DOHH2 (cell line): ENCODE data around the gene FRG2B.
"Not testable (repeated sequence)": the region's sequence is repeated elsewhere in the genome, so short reads cannot be mapped to it uniquely, and the experiment has no call there.

Experiments
- H3F3A ChIP-seq: fragments of 200-600 bp; sonication (generic), shearing (Covaris generic); 2 replicates; pipeline ENCODE4 v1.6.0; 2016; ENCODE audit warnings: antibody characterized with exemption, mild to moderate bottlenecking; ENCODE audit not compliant: control insufficient read depth, insufficient read depth
- H3K27ac ChIP-seq: fragments of 200-600 bp; sonication (generic); 2 replicates; pipeline ENCODE4 v1.5.1; 2014; ENCODE audit warnings: low read depth, mild to moderate bottlenecking, low read length, moderate library complexity
- H3K27me3 ChIP-seq: fragments of 200-600 bp; sonication (generic); 2 replicates; pipeline ENCODE4 v1.6.1; 2014; ENCODE audit warnings: mild to moderate bottlenecking, low read length, mixed read lengths; ENCODE audit not compliant: control insufficient read depth
- H3K36me3 ChIP-seq: fragments of 200-600 bp; sonication (generic); 2 replicates; pipeline ENCODE4 v1.6.1; 2014; ENCODE audit warnings: mild to moderate bottlenecking, low read length, moderate library complexity, mixed read lengths; ENCODE audit not compliant: control insufficient read depth
- H3K4me1 ChIP-seq: fragments of 200-600 bp; sonication (generic); 2 replicates; pipeline ENCODE4 v1.6.1; 2014; ENCODE audit warnings: mild to moderate bottlenecking, low read length, mixed read lengths; ENCODE audit not compliant: control insufficient read depth
- H3K4me2 ChIP-seq: fragments of 200-600 bp; sonication (generic); 2 replicates; pipeline ENCODE4 v1.6.0; 2014; ENCODE audit warnings: mild to moderate bottlenecking, low read length, moderate library complexity
- H3K4me3 ChIP-seq: fragments of 200-600 bp; sonication (generic); 2 replicates; pipeline ENCODE4 v1.5.1; 2014; ENCODE audit warnings: mild to moderate bottlenecking, low read length, mixed read lengths
- H3K79me2 ChIP-seq: fragments of 200-600 bp; sonication (generic); 2 replicates; pipeline ENCODE4 v1.6.1; 2014; ENCODE audit warnings: mild to moderate bottlenecking, low read length, mixed read lengths; ENCODE audit not compliant: control insufficient read depth
- H3K9me2 ChIP-seq: fragments of 200-600 bp; sonication (generic); replicated peaks from 2 replicates; pipeline ENCODE4 v1.6.1; 2014; ENCODE audit warnings: mild to moderate bottlenecking, low read length, mixed read lengths; ENCODE audit not compliant: control insufficient read depth
- H3K9me3 ChIP-seq: fragments of 200-600 bp; sonication (generic); 2 replicates; pipeline ENCODE4 v1.6.1; 2014; ENCODE audit warnings: antibody characterized with exemption, low read length, mixed read lengths; ENCODE audit not compliant: control insufficient read depth, insufficient read depth
- H4K20me1 ChIP-seq: fragments of 200-600 bp; sonication (generic); 2 replicates; pipeline ENCODE4 v1.6.0; 2014; ENCODE audit warnings: low read depth, mild to moderate bottlenecking, antibody characterized with exemption, low read length, moderate library complexity; ENCODE audit not compliant: control insufficient read depth, insufficient read depth
- TF ChIP-seq, protein P1 (sequence below): fragments of 200-600 bp; sonication (generic); IDR thresholded peaks from one replicate; pipeline ENCODE4 v1.5.1; 2014; ENCODE audit warnings: antibody characterized with exemption, mild to moderate bottlenecking, low read depth, low read length; ENCODE audit not compliant: poor library complexity, severe bottlenecking

Gene FRG2B

GRCh38 chr10:133647075-133647748, 20.6 kb upstream of the FRG2B start:
- not testable (repeated sequence) for H3K9me3 ChIP-seq, H3K4me3 ChIP-seq, H3K4me1 ChIP-seq, H3K27ac ChIP-seq, H3K79me2 ChIP-seq, H3F3A ChIP-seq, H3K4me2 ChIP-seq, H4K20me1 ChIP-seq, H3K36me3 ChIP-seq, H3K9me2 ChIP-seq, H3K27me3 ChIP-seq
- TF ChIP-seq, protein P1, sequence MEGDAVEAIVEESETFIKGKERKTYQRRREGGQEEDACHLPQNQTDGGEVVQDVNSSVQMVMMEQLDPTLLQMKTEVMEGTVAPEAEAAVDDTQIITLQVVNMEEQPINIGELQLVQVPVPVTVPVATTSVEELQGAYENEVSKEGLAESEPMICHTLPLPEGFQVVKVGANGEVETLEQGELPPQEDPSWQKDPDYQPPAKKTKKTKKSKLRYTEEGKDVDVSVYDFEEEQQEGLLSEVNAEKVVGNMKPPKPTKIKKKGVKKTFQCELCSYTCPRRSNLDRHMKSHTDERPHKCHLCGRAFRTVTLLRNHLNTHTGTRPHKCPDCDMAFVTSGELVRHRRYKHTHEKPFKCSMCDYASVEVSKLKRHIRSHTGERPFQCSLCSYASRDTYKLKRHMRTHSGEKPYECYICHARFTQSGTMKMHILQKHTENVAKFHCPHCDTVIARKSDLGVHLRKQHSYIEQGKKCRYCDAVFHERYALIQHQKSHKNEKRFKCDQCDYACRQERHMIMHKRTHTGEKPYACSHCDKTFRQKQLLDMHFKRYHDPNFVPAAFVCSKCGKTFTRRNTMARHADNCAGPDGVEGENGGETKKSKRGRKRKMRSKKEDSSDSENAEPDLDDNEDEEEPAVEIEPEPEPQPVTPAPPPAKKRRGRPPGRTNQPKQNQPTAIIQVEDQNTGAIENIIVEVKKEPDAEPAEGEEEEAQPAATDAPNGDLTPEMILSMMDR: peak; percentile 13

DNA sequence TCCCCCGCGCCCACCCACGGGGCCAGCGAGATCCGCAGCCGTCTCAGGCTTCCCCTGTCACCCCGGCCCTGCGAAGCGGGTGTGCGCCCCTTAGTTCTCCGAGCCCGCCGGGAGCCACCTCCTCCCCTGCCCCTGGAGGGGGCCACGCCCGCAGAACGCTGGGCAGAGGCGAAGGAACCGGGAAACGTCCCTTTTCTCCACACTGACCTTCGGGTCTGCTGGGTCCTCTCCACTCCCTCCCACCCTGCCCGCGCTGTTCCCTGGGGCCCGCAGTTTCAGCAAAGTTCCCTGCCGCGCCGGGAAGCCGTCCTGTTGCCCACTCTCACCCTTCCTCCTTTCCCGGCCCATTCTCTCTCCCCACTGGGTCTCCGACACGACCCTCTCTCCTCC, 11.2 kb upstream of the FRG2B start:
- H4K20me1 ChIP-seq, H3K4me1 ChIP-seq, H3K9me3 ChIP-seq, H3K9me2 ChIP-seq, H3F3A ChIP-seq, H3K4me3 ChIP-seq, H3K36me3 ChIP-seq, H3K27ac ChIP-seq, H3K79me2 ChIP-seq, H3K27me3 ChIP-seq: not testable (repeated sequence)
- peak overlapping the region; percentile 33; the same call in 1 of the 2 replicates for H3K4me2 ChIP-seq

DNA sequence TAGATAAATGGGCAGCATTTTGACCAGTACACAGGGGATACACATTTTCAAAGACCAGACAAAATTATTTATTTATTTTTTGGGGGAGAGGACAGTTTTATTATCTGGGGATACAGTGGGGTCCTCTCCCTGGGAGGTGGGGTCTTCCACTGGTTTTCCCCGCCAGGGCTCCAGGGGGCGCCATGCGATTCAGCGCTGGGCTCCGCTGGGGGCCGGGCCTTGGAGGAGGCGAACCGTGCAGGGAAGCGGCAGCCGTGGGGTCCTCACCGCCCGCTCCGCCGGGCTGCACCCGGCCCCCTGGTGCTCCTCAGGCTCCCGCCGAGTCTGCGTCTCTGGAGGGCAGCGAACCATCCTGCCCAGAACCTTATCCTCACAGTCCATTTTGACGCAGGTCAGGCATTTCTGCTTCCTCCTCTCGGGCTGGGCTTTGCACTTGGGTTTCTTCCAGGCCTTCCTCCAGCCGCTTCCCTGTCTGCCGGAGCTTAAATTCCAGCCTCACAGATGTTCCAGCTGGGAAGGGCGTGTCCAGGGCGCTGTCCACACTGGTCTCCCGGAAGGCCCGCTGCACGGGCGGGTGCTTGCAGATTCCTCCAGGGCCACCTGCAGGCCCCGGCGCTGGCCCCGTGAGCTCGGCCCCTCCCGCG, 10.7 kb upstream of the FRG2B start:
- not testable (repeated sequence) for H3K27me3 ChIP-seq, H3K4me1 ChIP-seq, H3K9me3 ChIP-seq, H3K4me3 ChIP-seq, H3K9me2 ChIP-seq, H3K36me3 ChIP-seq, H3K27ac ChIP-seq, H3K79me2 ChIP-seq, H3F3A ChIP-seq, H4K20me1 ChIP-seq, H3K4me2 ChIP-seq

- not testable (repeated sequence) for H3K9me2 ChIP-seq, H3K4me2 ChIP-seq, H3K9me3 ChIP-seq, H3F3A ChIP-seq, H4K20me1 ChIP-seq, H3K36me3 ChIP-seq, H3K27ac ChIP-seq, H3K4me1 ChIP-seq, H3K27me3 ChIP-seq, H3K4me3 ChIP-seq, H3K79me2 ChIP-seq
These were observed 4.2 kb upstream of the FRG2B start for GRCh38 chr10:133630723-133631249.

GRCh38 chr10:133622544-133622943, 4.1 kb downstream of the FRG2B start:
- H3K79me2 ChIP-seq, H3K36me3 ChIP-seq, H3K27ac ChIP-seq, H4K20me1 ChIP-seq, H3K9me2 ChIP-seq, H3K4me1 ChIP-seq, H3K9me3 ChIP-seq, H3K27me3 ChIP-seq, H3K4me3 ChIP-seq, H3F3A ChIP-seq, H3K4me2 ChIP-seq: not testable (repeated sequence)
